Activated CD4-positive, alpha-beta T cell treated with anti-CD3 and anti-CD28 coated beads, Interleukin-2, amount 10 ng/mL, durations not matched to agents 7 days and 5 days (primary cell): Measurements from ENCODE around the gene TMEM121B. TPM values are rescaled to one million over a fixed set of nuclear protein-coding genes. Genes with fewer than 3 reads are reported as not detected.
A peak's percentile ranks its signal among the peaks of the same experiment; 100 is the strongest.

Source experiments
- CTCF ChIA-PET: fragments of 350-600 bp; sonication (Branson Sonifier 250); formaldehyde crosslinking; loops from one replicate; lab custom pipeline; 2021; ENCODE audit warnings: antibody characterized with exemption; lab: Charles Lee
- POLR2A ChIA-PET: fragments of 350-600 bp; sonication (Branson Sonifier 250); formaldehyde crosslinking; loops from one replicate; lab custom pipeline; 2021; ENCODE audit warnings: antibody characterized with exemption; lab: Charles Lee
- DNase-seq: peaks from one replicate; pipeline ENCODE4 v3.0.0-alpha.2; 2020
- H3K27ac Mint-ChIP-seq: one replicate; pipeline ENCODE4 v1.8.0; 2021; ENCODE audit warnings: mild to moderate bottlenecking, moderate library complexity, mixed read lengths
- H3K27me3 Mint-ChIP-seq: one replicate; pipeline ENCODE4 v1.8.0; 2021; ENCODE audit warnings: mixed read lengths
- H3K36me3 Mint-ChIP-seq: one replicate; pipeline ENCODE4 v1.8.0; 2021; ENCODE audit warnings: low read depth, mixed read lengths
- H3K4me1 Mint-ChIP-seq: one replicate; pipeline ENCODE4 v1.8.0; 2021; ENCODE audit warnings: mixed read lengths
- H3K4me3 Mint-ChIP-seq: one replicate; pipeline ENCODE4 v1.8.0; 2021; ENCODE audit warnings: mild to moderate bottlenecking, moderate library complexity, mixed read lengths
- H3K9me3 Mint-ChIP-seq: one replicate; pipeline ENCODE4 v1.8.0; 2021; ENCODE audit warnings: mixed read lengths
- total RNA-seq, 2 experiments: library from RNA; stranded (reverse); gene quantifications; one replicate each; pipeline ENCODE4 v1.2.3, GENCODE V29; 2021

The TMEM121B gene
- under 1 TPM; 0.05 to 0.06 TPM for total RNA-seq

- peaks cover 30% of the 10 kb centered on the region for H3K27me3 Mint-ChIP-seq
- no peak within 1 kb of the TSS for H3K27ac Mint-ChIP-seq
- peaks cover 3% of the 10 kb centered on the region for H3K36me3 Mint-ChIP-seq
- H3K4me3 Mint-ChIP-seq = peak within 1 kb of the TSS; percentile 59
- H3K4me1 Mint-ChIP-seq = peaks cover 30% of the 10 kb centered on the region
- no peak for DNase-seq
- CTCF ChIA-PET = interaction anchor here (0.6 kb wide), 1 partner anchor 9 kb away, joined by 3 read pairs; no protein-coding TSS in a partner anchor
- POLR2A ChIA-PET = no interaction called here
- H3K9me3 Mint-ChIP-seq = no peaks in the 10 kb centered on the region
Observed at GRCh38 chr22:17121233-17122195, at the start of gene TMEM121B. TMEM121B (minus strand) TSS chr22:17121360; CDS start chr22:17121127, 233 bp downstream.

GRCh38 chr22:17167486-17167885 lies 46.3 kb upstream of the TMEM121B start:
- POLR2A ChIA-PET = no interaction called here
- no peak for DNase-seq
- Mint-ChIP-seq H3K36me3 (no peaks in the 10 kb centered on the region), H3K4me1 (peaks cover 7% of the 10 kb centered on the region), H3K9me3 (no peaks in the 10 kb centered on the region), H3K27ac (no peak overlapping the region), H3K4me3 (no peak overlapping the region), H3K27me3 (peaks cover 2% of the 10 kb centered on the region)
- CTCF ChIA-PET = interaction anchor here (0.6 kb wide), 1 partner anchor 83 kb away, joined by 3 read pairs; no protein-coding TSS in a partner anchor

GRCh38 chr22:17164392-17165024 lies 43.3 kb upstream of the TMEM121B start:
- Mint-ChIP-seq H3K9me3 (no peaks in the 10 kb centered on the region), H3K4me3 (no peak overlapping the region), H3K4me1 (peaks cover 6% of the 10 kb centered on the region), H3K27me3 (peaks cover 2% of the 10 kb centered on the region), H3K36me3 (no peaks in the 10 kb centered on the region), H3K27ac (no peak overlapping the region)
- DNase-seq = no peak
- CTCF ChIA-PET = interaction anchor here (1.8 to 2.3 kb wide), 2 partner anchors 7 to 10 kb away, joined by 5 to 7 read pairs; no protein-coding TSS in a partner anchor
- POLR2A ChIA-PET = no interaction called here

GRCh38 chr22:17162731-17163130 lies 41.6 kb upstream of the TMEM121B start:
- peaks cover 13% of the 10 kb centered on the region for H3K4me1 Mint-ChIP-seq
- H3K27me3 Mint-ChIP-seq = peaks cover 2% of the 10 kb centered on the region
- H3K27ac Mint-ChIP-seq = no peak overlapping the region
- peaks cover 3% of the 10 kb centered on the region for H3K36me3 Mint-ChIP-seq
- POLR2A ChIA-PET = no interaction called here
- H3K4me3 Mint-ChIP-seq = no peak overlapping the region
- no peak for DNase-seq
- H3K9me3 Mint-ChIP-seq = no peaks in the 10 kb centered on the region
- CTCF ChIA-PET = interaction anchor here (0.9 to 1.2 kb wide), 2 partner anchors 9 to 11 kb away, joined by 3 to 8 read pairs; no protein-coding TSS in a partner anchor

GRCh38 chr22:17161991-17162390 lies 40.8 kb upstream of the TMEM121B start:
- Mint-ChIP-seq H3K4me3 (no peak overlapping the region), H3K27me3 (no peaks in the 10 kb centered on the region), H3K9me3 (no peaks in the 10 kb centered on the region), H3K4me1 (peaks cover 18% of the 10 kb centered on the region), H3K27ac (no peak overlapping the region), H3K36me3 (peaks cover 3% of the 10 kb centered on the region)
- ChIA-PET POLR2A (no interaction called here), CTCF (interaction anchor here (0.6 to 4.7 kb wide), 3 partner anchors 10 to 47 kb away, joined by 3 to 44 read pairs (median 3); no protein-coding TSS in a partner anchor)
- no peak for DNase-seq

- Mint-ChIP-seq H3K27ac (peak overlapping the region; percentile 82), H3K4me1 (peaks cover 35% of the 10 kb centered on the region), H3K36me3 (peaks cover 9% of the 10 kb centered on the region), H3K27me3 (no peaks in the 10 kb centered on the region), H3K4me3 (peak overlapping the region; percentile 78), H3K9me3 (no peaks in the 10 kb centered on the region)
- CTCF ChIA-PET = interaction anchor here (4.7 kb wide), 1 partner anchor 12 kb away, joined by 44 read pairs; no protein-coding TSS in a partner anchor
- peak; percentile 40 for DNase-seq
- POLR2A ChIA-PET = no interaction called here
Observed at GRCh38 chr22:17159504-17159951, 38.4 kb upstream of the TMEM121B start.

- Mint-ChIP-seq H3K36me3 (peaks cover 9% of the 10 kb centered on the region), H3K4me1 (peaks cover 35% of the 10 kb centered on the region), H3K27ac (peak within 1 kb of the TSS; percentile 84), H3K27me3 (no peaks in the 10 kb centered on the region), H3K4me3 (peak within 1 kb of the TSS; percentile 78), H3K9me3 (no peaks in the 10 kb centered on the region)
- DNase-seq = peak; percentile 88
- POLR2A ChIA-PET = no interaction called here
- CTCF ChIA-PET = interaction anchor here (1.0 to 4.7 kb wide), 4 partner anchors 10 to 16 kb away, joined by 3 to 44 read pairs (median 6); no protein-coding TSS in a partner anchor
Observed at GRCh38 chr22:17158568-17159503, 37.7 kb upstream of the TMEM121B start, which contains the start of gene HDHD5. HDHD5 (minus strand) TSS chr22:17159277; CDS start chr22:17159251, 26 bp downstream.

GRCh38 chr22:17158176-17158567 lies 37.0 kb upstream of the TMEM121B start:
- POLR2A ChIA-PET = no interaction called here
- no peak for DNase-seq
- CTCF ChIA-PET = interaction anchor here (1.0 to 4.7 kb wide), 5 partner anchors 8 to 16 kb away, joined by 3 to 44 read pairs (median 7); no protein-coding TSS in a partner anchor
- Mint-ChIP-seq H3K4me1 (peaks cover 35% of the 10 kb centered on the region), H3K4me3 (peak overlapping the region; percentile 78), H3K36me3 (peaks cover 9% of the 10 kb centered on the region), H3K27ac (peak overlapping the region; percentile 84), H3K9me3 (no peaks in the 10 kb centered on the region), H3K27me3 (no peaks in the 10 kb centered on the region)

GRCh38 chr22:17157714-17158113 lies 36.6 kb upstream of the TMEM121B start:
- Mint-ChIP-seq H3K27ac (peak overlapping the region; percentile 84), H3K9me3 (no peaks in the 10 kb centered on the region), H3K27me3 (no peaks in the 10 kb centered on the region), H3K4me3 (peak overlapping the region; percentile 78), H3K36me3 (peaks cover 9% of the 10 kb centered on the region), H3K4me1 (peaks cover 35% of the 10 kb centered on the region)
- POLR2A ChIA-PET = no interaction called here
- DNase-seq = no peak
- CTCF ChIA-PET = interaction anchor here (1.0 to 4.7 kb wide), 7 partner anchors 8 to 43 kb away, joined by 3 to 44 read pairs (median 7); no protein-coding TSS in a partner anchor

- Mint-ChIP-seq H3K9me3 (no peaks in the 10 kb centered on the region), H3K4me3 (no peak overlapping the region), H3K27me3 (no peaks in the 10 kb centered on the region), H3K36me3 (peaks cover 15% of the 10 kb centered on the region), H3K27ac (no peak overlapping the region), H3K4me1 (peaks cover 41% of the 10 kb centered on the region)
- CTCF ChIA-PET = interaction anchor here (0.7 to 2.2 kb wide), 2 partner anchors 16 to 98 kb away, joined by 4 to 9 read pairs; no protein-coding TSS in a partner anchor
- POLR2A ChIA-PET = no interaction called here
- DNase-seq = no peak
Observed at GRCh38 chr22:17155941-17156340, 34.8 kb upstream of the TMEM121B start.

- ChIA-PET POLR2A (no interaction called here), CTCF (no interaction called here)
- peaks cover 39% of the 10 kb centered on the region for H3K4me1 Mint-ChIP-seq
- H3K4me3 Mint-ChIP-seq = no peak overlapping the region
- H3K27me3 Mint-ChIP-seq = no peaks in the 10 kb centered on the region
- H3K27ac Mint-ChIP-seq = no peak overlapping the region
- no peaks in the 10 kb centered on the region for H3K9me3 Mint-ChIP-seq
- peaks cover 16% of the 10 kb centered on the region for H3K36me3 Mint-ChIP-seq
- no peak for DNase-seq
Observed at GRCh38 chr22:17152971-17153370, 31.8 kb upstream of the TMEM121B start.
